ENCODE data around the gene SSX2IP. TPM values are rescaled to one million over a fixed set of nuclear protein-coding genes. Genes with fewer than 3 reads are reported as not detected.

The SSX2IP gene
- total and polyA plus RNA-seq, 2 experiments from 2014 or later = 23.2 to 28.4 TPM

- TF ChIP-seq STAT1 (IDR thresholded peaks at IDR 0.05; ENCODE audit: unreplicated experiment) = no peak
- TF ChIP-seq NANOG (IDR thresholded peaks at IDR 0.05; ENCODE audit: borderline replicate concordance) = no peak
- TF ChIP-seq ETS1 (IDR thresholded peaks at IDR 0.05) = no peak
- no peak for TF ChIP-seq EZH2 (IDR thresholded peaks at IDR 0.05; ENCODE audit: low read depth, unreplicated experiment)
- TF ChIP-seq EZH2phosphoT487 (IDR thresholded peaks at IDR 0.05; ENCODE audit: unreplicated experiment) = no peak
Observed at GRCh38 chr1:84711121-84711520, 20.9 kb upstream of the SSX2IP start (continued).

DNA sequence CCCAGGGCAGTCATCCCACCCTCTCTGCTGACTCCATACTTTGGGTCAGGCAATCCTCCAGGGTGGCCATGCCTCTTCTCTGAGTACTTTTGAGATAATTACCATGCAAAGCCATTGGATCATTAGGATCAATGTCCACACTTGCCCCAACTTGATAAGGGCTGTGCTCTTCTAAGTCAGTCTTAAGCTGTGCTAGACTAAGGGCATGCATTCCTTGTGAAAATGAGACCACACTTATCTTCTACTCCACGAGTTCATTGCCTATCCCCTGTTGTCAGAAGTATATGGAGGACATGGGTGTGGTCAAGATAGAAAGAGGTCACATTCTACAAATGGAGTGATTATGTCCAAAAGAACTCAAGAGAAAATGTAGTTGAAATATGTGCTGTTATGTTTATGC lies 18.9 kb upstream of the SSX2IP start:
- ATAC-seq (no peak), DNase-seq (ENCODE audit: low spot score) (no peak)
- no peak overlapping the region for H3K27ac Mint-ChIP-seq
- H2AFZ ChIP-seq = no peak overlapping the region
- no peaks in the 10 kb centered on the region for H3K36me3 ChIP-seq (ENCODE audit: insufficient read depth)
- H3K4me3 Mint-ChIP-seq = no peak overlapping the region
- H3K79me2 ChIP-seq (replicated peaks; ENCODE audit: insufficient read depth) = no peaks in the 10 kb centered on the region
- no peak overlapping the region for H3K27ac ChIP-seq (ENCODE audit: low read depth)
- H3K4me3 ChIP-seq = no peak overlapping the region
- H3K4me1 Mint-ChIP-seq = peaks cover 7% of the 10 kb centered on the region; the same call in 2 of the 3 replicates
- no peak overlapping the region for H3K4me2 ChIP-seq
- H3F3A ChIP-seq (replicated peaks; ENCODE audit: low read depth) = no peaks in the 10 kb centered on the region
- no peaks in the 10 kb centered on the region for H3K36me3 Mint-ChIP-seq (ENCODE audit: low read depth)
- no peaks in the 10 kb centered on the region for H3K27me3 Mint-ChIP-seq (ENCODE audit: insufficient read depth, low read depth, poor library complexity)
- H3K27me3 ChIP-seq (ENCODE audit: insufficient read depth) = no peaks in the 10 kb centered on the region
- no peaks in the 10 kb centered on the region for H3K9me3 Mint-ChIP-seq
- TF ChIP-seq CREB1 (CRISPR knock-in tag; IDR thresholded peaks at IDR 0.05; ENCODE audit: low read depth) = no peak
- no peak for TF ChIP-seq CTCF (conservative IDR thresholded peaks at IDR 0.05; ENCODE audit: low read depth in 2 of 2)
- no peak for TF ChIP-seq ZNF114 (CRISPR knock-in tag; IDR thresholded peaks at IDR 0.05)
- TF ChIP-seq NANOG (IDR thresholded peaks at IDR 0.05; ENCODE audit: borderline replicate concordance) = no peak
- TF ChIP-seq EZH2 (IDR thresholded peaks at IDR 0.05; ENCODE audit: low read depth, unreplicated experiment) = no peak
- TF ChIP-seq STAT1 (IDR thresholded peaks at IDR 0.05; ENCODE audit: unreplicated experiment) = no peak
- no peak for TF ChIP-seq ZNF462 (CRISPR knock-in tag; IDR thresholded peaks at IDR 0.05)
- TF ChIP-seq, protein P1, sequence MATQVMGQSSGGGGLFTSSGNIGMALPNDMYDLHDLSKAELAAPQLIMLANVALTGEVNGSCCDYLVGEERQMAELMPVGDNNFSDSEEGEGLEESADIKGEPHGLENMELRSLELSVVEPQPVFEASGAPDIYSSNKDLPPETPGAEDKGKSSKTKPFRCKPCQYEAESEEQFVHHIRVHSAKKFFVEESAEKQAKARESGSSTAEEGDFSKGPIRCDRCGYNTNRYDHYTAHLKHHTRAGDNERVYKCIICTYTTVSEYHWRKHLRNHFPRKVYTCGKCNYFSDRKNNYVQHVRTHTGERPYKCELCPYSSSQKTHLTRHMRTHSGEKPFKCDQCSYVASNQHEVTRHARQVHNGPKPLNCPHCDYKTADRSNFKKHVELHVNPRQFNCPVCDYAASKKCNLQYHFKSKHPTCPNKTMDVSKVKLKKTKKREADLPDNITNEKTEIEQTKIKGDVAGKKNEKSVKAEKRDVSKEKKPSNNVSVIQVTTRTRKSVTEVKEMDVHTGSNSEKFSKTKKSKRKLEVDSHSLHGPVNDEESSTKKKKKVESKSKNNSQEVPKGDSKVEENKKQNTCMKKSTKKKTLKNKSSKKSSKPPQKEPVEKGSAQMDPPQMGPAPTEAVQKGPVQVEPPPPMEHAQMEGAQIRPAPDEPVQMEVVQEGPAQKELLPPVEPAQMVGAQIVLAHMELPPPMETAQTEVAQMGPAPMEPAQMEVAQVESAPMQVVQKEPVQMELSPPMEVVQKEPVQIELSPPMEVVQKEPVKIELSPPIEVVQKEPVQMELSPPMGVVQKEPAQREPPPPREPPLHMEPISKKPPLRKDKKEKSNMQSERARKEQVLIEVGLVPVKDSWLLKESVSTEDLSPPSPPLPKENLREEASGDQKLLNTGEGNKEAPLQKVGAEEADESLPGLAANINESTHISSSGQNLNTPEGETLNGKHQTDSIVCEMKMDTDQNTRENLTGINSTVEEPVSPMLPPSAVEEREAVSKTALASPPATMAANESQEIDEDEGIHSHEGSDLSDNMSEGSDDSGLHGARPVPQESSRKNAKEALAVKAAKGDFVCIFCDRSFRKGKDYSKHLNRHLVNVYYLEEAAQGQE (IDR thresholded peaks at IDR 0.05; ENCODE audit: unreplicated experiment) = no peak
- no peak for TF ChIP-seq POLR2AphosphoS5 (IDR thresholded peaks at IDR 0.05; ENCODE audit: low read depth)
- peaks cover 6% of the 10 kb centered on the region; the same call in 1 of the 2 replicates for H3K4me1 ChIP-seq (ENCODE audit: insufficient read depth)
- peaks cover 22% of the 10 kb centered on the region for H3K9me2 ChIP-seq (ENCODE audit: insufficient read depth)
- H4K20me1 ChIP-seq (replicated peaks; ENCODE audit: insufficient read depth) = no peaks in the 10 kb centered on the region
